AG10803 (cell line): Measurements from ENCODE around the gene TNS1.

Source experiments
- DNase-seq: peaks from one replicate; pipeline ENCODE4 v3.0.0; 2010; ENCODE audit warnings: low read depth
- H3K4me3 ChIP-seq: 2 replicates; pipeline ENCODE4 v1.5.1; 2011; ENCODE audit warnings: mild to moderate bottlenecking, low read length, control low read depth
- CTCF ChIP-seq: conservative IDR thresholded peaks from 2 replicates; pipeline ENCODE4 v1.5.1; 2011; ENCODE audit warnings: mild to moderate bottlenecking, low read length, control low read depth, inconsistent platforms

The TNS1 gene

GRCh38 chr2:217761645-217762277 lies 241.0 kb downstream of the TNS1 start:
- no peak for TF ChIP-seq CTCF
- H3K4me3 ChIP-seq: no peak overlapping the region
- no peak for DNase-seq

- DNase-seq: no peak
- H3K4me3 ChIP-seq: no peak overlapping the region
- no peak for TF ChIP-seq CTCF
These were observed 242.8 kb downstream of the TNS1 start for GRCh38 chr2:217759991-217760390.

- DNase-seq: no peak
- TF ChIP-seq CTCF: no peak
- no peak overlapping the region for H3K4me3 ChIP-seq
These were observed 245.7 kb downstream of the TNS1 start for GRCh38 chr2:217757108-217757463.

GRCh38 chr2:217756375-217757107 lies 246.3 kb downstream of the TNS1 start:
- peak; percentile 78 for TF ChIP-seq CTCF
- H3K4me3 ChIP-seq: no peak overlapping the region

GRCh38 chr2:217755027-217755745 lies 247.6 kb downstream of the TNS1 start:
- TF ChIP-seq CTCF: no peak
- DNase-seq: no peak
- no peak overlapping the region for H3K4me3 ChIP-seq

More at GRCh38 chr2:217756375-217757107, 246.3 kb downstream of the TNS1 start:
- peak; percentile 48 for DNase-seq

- no peak overlapping the region for H3K4me3 ChIP-seq
- TF ChIP-seq CTCF: no peak
- peak; percentile 21 for DNase-seq
These were observed 249.2 kb downstream of the TNS1 start for GRCh38 chr2:217753460-217754200.
